IPS DF 4.7 (cell line): ENCODE results near the gene TEX264.
A peak's percentile ranks its signal among the peaks of the same experiment; 100 is the strongest.

ENCODE experiments used
- DNase-seq: peaks from one replicate; pipeline ENCODE4 v3.0.0-alpha.2; 2013; ENCODE audit warnings: low spot score; ENCODE audit errors: extremely low read depth

Gene TEX264

DNA sequence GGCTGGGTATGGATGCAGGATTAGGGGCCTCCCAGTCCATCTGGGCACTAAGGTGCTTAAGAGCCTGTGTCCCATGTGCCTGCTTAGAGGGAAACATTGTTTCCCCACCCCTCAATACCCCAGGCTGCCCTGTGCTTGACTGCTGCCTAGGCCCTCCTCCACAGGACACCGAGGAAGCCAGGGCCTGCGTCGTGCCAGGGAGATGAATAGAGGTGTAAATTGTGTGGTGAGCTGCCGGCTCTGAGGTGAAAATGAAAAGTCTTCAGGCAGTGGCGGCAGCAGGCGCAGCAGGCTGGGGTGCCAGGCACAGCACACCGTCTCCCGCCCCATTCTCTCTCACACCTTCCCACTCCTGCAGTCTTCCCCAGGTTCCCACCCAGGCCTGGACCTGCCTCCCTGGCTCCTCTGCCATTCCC lies 21.9 kb downstream of the TEX264 start:
- DNase-seq: no peak

DNA sequence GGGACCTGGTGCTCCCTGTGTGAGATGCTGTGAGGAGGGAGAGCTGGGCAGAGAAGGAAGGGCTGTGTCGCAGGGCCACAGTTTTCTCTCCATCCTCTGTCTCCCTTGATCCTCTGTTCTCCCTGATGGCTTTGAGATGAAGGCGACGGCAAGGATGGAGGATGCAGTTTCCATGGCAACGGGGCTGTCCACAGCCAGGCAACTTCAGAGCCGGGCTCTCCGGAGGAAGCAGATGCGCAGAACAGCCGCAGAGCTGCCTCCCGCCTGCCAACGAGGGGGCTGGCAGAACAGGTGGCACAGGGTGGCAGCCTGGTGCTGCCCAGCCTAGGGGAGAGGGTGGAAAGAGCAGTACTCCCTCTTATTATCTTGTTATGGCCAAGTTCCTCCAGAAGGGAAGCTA lies 25.9 kb downstream of the TEX264 start:
- DNase-seq: no peak

DNA sequence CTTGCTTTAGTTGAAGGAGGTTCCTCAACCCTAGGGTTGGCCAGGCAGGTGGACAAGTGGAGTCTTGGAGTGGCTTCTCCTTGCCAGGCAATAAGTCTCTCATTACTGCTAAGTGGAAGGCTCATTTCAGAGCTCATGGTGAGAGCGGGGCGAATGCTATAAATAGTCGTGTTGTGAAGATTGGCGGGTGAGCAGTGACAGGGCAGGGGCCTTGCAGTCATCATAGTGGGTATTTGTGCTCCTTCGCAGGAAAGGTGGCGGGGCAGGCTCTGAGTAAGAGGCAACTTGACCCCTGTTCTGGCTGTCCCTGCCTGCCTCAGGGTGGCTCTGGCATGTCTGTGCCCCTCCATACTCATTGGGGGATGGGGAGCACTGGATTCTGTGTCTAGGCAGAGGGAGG lies 27.2 kb downstream of the TEX264 start:
- DNase-seq: no peak

DNA sequence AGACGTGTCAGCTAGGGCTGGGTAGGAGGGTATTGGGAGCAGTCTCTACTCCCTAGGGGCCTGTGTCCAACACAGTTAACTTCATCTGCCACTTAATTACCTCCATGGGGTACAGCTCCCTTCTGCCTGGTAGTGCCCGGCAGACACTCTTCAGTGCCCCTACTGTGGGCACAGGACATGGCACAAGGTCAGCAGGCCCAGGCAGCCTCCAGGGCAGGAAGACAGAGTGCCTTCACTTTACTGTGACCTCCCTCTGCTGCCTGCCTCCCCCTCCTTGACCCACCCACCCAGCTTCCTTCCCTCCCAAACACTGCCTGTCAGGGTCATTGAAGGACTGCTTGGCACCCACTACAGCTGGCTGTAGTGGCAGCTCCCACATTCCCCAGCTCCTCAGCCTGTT lies 29.4 kb downstream of the TEX264 start:
- DNase-seq: no peak

DNA sequence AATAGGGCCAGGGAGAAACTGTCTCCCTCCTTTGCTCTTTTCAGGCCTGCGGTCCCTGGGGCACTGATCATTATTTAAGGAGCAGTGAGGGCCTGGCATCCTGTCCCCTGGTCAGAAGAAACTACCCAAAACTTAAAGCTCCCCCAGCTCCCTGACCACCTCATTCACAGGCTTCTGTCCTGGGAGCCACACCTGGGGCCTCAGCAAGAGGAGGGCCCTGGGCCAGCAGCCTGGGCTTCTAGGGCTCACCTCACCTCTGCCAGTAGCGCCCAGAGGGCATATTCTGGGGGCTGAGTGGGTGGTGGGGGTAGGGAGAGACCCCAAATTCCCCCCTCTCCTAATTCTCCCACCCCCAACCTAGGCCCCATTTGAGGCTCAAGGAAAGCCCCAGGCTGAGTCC lies 31.1 kb downstream of the TEX264 start:
- no peak for DNase-seq

DNA sequence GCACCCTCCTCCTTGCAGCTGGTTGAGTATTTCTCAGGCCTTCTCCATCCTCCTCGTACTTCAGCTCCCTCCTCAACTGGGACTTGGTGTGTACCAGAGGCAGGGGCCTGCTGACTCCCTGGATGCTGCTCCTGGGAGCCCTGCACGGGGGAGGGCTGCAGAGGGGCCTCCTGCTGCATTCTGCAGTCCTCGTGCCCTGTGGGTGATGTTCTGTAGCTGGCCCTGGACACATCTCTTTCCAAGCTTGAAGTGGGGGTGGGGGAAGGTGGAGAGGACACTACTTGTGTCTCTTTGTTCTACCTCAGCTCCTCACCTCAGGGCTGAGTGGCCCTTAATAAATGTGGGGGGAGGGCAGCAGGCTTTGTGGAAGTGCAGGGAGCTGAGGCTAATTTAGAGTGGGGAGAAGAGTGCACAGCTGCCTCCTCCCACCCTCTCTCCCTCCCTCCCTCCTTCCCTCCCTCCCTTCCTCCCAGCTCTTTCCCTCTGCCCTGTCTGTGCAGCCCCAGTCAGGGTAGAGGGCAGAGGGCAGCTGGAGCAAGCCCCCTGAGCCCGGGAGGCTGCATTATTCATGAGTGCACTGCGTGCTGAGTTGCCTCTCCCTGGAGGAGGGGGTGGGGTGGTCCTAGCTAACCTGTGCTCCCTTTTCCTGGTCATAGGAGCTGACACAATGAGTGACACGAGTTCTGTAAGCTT lies 32.2 kb downstream of the TEX264 start:
- DNase-seq: no peak

DNA sequence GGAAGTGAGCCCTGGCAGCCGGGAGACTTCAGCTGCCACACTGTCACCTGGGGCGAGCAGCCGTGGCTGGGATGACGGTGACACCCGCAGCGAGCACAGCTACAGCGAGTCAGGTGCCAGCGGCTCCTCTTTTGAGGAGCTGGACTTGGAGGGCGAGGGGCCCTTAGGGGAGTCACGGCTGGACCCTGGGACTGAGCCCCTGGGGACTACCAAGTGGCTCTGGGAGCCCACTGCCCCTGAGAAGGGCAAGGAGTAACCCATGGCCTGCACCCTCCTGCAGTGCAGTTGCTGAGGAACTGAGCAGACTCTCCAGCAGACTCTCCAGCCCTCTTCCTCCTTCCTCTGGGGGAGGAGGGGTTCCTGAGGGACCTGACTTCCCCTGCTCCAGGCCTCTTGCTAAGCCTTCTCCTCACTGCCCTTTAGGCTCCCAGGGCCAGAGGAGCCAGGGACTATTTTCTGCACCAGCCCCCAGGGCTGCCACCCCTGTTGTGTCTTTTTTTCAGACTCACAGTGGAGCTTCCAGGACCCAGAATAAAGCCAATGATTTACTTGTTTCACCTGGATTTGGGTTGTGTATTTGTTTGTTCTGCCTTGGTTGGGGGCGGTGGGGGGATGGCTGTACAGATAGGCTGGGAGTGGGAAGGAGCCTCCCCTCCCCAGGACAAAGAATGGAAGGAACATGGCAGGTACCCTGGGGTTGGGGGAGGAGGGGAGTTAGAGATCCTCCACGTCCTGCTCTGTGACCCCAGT lies 32.9 kb downstream of the TEX264 start:
- DNase-seq: no peak

DNA sequence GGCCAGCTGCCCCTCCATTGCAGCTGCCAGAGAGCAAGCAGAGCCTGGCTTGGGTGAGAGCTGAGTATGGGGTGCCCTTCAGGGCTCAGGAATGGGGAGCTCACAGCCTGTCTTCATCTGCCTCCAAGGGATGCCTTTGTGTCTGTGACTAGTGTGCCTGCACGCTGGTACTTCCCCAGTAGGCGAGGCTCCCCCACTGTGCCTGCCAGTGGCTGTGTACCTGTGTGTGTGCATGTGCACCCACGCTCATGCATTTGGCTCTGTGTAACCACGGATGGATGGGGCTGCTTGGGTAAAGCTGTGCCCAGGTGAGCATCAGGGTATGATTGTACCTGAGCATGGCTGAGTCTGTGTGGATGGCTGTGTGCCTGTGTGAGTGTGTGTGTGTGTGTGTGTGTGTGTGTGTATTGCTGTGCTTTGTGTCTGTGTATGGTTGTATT lies 33.5 kb downstream of the TEX264 start:
- no peak for DNase-seq

DNA sequence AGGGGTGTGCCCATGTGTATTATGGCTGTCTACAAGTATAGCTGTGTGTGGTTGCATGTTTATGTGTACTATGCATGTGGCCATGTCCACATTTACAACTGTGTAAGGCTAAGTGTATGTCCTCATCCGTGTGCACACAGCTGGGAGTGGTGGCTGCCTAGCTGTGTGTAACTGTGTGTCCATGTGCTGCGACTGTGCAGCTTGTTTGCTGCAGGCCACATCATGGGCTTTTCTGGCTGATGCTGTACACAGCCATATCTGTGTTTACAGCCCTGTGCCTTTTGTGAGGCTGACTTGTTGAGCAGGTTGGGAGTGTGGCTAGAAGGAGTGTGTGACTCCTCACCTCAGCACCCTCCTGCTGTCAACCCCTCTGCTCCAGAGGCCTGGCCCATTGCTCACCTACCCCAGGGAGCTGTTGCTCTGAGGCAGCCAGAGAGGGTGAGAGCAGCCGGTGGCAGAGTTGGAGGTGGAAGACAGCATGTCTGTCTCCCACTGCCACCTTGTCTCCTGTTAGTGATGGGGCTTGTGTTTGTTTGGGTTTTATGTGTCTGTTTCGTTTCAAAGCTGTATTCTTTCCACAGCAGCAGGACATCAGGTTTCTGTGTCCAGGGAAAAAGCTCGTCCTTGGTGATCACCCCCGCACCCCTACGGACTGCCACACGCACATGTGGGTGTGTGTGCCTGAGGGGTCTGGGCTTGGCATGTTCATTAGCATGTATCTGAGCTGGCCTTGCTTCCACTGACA lies 34.4 kb downstream of the TEX264 start:
- no peak for DNase-seq

DNA sequence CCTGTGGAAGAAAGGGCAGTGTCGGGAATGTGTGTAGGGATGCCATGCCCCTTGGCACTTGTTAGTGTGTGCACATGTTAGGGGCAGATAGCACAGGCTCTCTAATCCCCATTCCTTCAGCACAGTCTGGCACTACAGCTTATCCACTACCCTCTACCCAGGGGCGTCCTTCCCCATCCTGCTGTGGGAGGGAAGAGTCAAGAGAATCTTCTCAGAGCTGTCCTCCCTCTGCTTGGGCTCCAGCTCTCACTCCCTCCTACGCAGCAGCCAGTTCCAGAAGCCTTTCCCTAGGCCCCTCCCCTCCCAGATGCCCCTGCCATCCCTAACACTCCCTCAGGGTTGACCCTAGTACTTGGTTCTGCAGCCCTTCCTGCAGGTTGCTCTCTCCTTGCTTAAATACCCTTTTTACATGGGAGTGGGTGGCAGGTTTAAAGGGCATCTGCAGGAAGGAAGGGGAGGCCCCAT lies 35.0 kb downstream of the TEX264 start:
- DNase-seq: no peak

DNA sequence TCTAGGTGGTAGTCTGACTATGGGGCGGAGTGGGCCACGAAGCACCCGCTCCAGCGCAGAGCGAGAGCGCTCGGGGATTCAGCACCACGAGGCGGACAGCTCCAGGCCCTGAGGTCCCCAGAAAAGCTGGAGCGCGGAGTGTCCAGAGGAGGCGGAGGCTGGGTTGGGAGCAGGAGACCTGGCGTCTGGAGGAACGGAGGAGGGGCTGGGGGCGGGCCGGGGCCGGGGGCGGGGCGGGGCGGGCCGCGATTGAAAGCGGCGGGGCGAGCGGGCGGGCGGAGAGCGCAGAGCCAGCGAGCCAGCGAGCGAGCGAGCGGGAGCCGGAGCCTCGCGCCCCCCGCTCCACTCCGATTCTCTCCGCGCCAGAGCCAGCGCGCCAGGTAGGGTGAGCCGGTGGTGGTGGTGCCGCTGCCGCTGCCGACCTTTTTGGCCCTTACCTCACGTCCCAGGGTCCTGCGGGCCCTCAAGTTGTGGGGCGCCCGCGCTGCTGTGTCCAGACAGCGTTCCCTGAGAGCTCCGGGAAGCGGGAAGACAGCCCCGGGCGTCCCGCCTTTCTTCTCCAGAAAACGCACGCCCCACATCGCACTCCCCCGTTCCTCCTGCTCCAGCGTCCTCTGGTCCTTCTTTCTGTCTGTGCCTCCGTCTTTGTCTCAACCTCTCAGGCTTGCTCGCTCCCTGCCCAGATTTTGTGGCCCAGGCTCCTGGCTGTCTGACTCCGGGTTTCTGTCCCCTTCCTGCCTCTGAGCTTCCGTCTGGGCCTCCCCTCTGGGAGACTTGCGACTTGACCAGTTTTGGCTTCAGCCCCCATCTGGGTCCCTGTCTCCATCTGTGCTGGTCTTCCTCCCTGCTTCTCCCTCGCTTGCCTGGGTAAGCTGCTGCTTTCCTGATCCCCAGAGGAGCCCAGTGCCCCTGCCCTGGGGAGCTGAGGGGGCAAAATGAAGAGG lies 36.0 kb downstream of the TEX264 start, which contains the start of gene GRM2:
Gene GRM2 (plus strand): TSS at position 281 of the 944 bp plus-strand sequence. CDS start 1,916 bp downstream, outside the sequence.
- DNase-seq: peak; percentile 53

DNA sequence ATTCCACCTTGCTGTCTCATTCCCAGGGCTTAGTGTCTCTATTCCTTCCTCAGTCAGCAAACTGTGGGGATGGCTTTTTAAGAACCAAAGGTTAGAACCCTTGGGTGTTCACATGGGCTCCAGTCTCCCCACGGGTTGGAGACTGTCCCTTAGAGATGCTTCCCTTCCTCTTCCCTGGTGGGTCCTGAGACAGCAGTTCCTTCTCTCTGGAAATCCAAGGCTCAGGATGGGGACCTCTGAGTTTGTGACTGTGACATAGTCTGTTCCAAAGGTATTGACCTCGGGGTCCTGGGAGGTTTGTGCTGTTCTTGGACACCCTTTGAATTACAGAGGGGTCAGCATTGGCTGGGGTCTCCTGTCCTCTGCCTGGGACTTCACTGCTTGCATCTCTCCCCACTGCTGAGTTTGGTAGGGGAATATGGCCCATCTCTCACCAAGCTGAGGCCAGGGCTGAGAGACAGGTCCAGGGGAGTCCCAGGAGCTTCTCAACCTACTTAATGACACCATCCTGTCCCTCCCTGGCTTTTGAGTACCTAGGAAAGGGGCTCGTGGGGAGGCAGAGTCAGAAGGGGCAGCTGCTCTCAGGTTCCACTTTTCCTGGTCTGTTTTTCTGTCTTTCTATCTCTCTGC lies 37.3 kb downstream of the TEX264 start:
- no peak for DNase-seq

DNA sequence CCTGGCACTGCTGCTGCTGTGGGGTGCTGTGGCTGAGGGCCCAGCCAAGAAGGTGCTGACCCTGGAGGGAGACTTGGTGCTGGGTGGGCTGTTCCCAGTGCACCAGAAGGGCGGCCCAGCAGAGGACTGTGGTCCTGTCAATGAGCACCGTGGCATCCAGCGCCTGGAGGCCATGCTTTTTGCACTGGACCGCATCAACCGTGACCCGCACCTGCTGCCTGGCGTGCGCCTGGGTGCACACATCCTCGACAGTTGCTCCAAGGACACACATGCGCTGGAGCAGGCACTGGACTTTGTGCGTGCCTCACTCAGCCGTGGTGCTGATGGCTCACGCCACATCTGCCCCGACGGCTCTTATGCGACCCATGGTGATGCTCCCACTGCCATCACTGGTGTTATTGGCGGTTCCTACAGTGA lies 38.0 kb downstream of the TEX264 start:
- DNase-seq: no peak

DNA sequence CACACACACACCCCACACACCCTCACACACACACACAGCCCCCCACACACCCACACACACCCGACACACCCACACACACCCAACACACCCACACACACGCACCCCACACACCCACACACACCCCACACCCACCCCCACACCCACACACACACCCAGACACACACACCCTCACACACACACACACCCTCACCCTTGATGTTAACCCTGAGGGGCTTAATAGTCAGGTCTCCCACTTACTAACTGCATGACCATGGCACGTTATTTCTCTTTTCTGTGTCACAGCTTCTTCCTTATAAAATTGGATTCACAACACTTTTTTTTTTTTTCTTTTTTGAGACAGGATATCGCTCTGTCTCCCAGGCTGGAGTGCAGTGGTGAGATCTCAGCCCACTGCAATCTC lies 38.6 kb downstream of the TEX264 start:
- DNase-seq: no peak

DNA sequence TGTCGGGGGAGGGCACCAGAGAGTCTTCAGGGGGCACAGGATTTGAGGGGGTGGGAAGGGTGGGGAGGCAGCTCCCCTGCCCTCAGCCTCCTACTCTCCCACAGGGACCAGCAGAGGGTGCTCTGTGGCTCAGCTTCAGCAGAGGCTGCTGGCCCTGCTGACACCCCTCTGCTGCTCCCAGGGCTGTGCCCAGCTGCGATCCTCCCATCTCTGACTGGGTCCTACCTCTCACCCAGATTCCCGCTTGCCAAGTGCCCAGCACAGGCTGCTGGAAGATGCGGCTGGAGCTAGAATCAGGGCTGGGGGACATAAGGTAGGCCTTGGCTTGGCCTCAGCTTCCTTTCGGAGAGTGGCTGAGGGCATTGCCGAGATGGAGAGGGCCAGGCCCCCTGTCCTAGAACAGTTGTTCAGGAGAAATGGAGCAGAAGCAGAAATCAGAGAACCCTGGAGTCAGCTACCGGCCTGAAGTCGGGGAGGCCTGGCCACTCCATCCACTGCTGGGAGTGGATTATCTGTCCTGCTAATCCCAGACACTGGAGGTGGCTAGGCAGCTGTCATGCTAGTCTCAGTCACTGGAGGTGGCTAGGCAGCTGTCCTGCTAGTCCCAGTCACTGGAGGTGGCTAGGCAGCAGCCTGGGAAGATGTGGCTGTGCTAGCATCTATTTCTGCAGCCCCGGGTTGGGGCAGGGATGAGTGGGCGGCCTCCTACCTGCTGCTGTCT lies 39.7 kb downstream of the TEX264 start:
- no peak for DNase-seq

DNA sequence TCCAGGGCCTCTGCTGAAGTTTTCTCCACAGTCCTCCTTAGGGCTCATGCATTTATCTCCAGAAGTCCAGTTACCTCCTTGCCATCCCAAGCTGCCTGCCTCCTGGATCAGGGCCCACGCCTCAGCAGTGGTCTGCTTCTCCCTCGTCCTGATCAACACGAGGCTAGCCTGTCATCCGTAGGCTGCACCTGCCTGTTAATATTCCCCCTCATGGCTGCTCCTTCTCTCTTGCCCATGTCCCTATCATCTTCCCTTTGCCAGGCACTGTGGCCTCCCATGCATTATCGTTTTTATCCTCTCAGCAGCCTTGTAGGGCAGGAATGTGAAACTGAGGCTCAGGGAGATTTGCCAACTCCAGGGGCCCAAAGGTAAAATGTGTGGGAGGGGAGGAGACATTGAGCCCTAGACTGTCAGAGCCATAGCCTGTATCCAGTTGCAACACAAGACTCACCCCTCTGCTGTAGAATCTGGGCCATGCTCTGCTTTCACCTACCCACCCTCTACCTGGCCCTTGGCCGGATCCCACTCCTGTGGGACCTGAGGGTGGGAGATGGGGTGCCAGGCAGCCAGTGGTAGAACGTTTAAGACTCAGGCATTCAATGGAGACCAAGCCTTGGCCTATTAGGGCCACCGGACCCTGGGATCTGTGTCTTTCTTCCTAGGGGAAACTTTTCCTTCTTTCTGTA lies 40.4 kb downstream of the TEX264 start:
- no peak for DNase-seq

DNA sequence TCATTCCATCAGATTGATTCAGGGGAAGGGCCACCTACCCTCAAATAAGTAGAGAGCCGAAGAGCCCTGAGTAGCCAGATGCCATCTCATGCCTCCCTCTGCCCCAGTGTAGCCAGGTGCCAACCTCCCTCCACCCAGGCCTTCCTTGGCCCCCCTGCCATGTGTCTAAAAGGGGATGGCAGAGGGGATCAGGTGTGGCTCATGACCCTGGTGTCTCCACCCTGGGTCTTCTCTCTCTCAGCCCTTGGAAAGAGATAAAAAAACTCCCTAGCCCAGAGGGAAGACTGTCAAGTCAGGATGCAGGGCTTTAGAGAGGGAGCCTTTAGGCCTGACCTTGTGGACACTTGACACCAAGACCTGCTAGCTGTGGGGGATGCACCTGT lies 41.0 kb downstream of the TEX264 start:
- DNase-seq: no peak

DNA sequence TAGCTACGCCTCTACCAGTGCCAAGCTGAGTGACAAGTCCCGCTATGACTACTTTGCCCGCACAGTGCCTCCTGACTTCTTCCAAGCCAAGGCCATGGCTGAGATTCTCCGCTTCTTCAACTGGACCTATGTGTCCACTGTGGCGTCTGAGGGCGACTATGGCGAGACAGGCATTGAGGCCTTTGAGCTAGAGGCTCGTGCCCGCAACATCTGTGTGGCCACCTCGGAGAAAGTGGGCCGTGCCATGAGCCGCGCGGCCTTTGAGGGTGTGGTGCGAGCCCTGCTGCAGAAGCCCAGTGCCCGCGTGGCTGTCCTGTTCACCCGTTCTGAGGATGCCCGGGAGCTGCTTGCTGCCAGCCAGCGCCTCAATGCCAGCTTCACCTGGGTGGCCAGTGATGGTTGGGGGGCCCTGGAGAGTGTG lies 41.5 kb downstream of the TEX264 start:
- DNase-seq: no peak

DNA sequence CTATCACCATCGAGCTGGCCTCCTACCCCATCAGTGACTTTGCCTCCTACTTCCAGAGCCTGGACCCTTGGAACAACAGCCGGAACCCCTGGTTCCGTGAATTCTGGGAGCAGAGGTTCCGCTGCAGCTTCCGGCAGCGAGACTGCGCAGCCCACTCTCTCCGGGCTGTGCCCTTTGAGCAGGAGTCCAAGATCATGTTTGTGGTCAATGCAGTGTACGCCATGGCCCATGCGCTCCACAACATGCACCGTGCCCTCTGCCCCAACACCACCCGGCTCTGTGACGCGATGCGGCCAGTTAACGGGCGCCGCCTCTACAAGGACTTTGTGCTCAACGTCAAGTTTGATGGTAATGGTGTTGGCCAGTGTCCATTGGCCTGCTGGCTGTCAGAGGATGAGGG lies 41.9 kb downstream of the TEX264 start:
- no peak for DNase-seq
